RWPE1 (cell line): ENCODE results near the gene KEAP1.
"Not testable (repeated sequence)": the region's sequence is repeated elsewhere in the genome, so short reads cannot be mapped to it uniquely, and the experiment has no call there.

Source experiments
- CTCF ChIA-PET: fragments of 350-600 bp; sonication (Branson Sonifier 250); formaldehyde crosslinking; extraction: SDS; loops from one replicate; lab custom pipeline; 2021; lab: Yijun Ruan, JAX
- POLR2A ChIA-PET: fragments of 400-600 bp; formaldehyde crosslinking; extraction: SDS; loops from one replicate; lab custom pipeline; 2020; ENCODE audit warnings: antibody characterized with exemption; ENCODE audit not compliant: low non-redundant PET; lab: Yijun Ruan, JAX
- DNase-seq: peaks from one replicate; pipeline ENCODE4 v3.0.0; 2012; ENCODE audit warnings: low spot score
- H3K27ac ChIP-seq: fragments of 450-650 bp; 2 replicates; pipeline ENCODE4 v1.5.1; 2017
- CTCF ChIP-seq: fragments of 450-650 bp; conservative IDR thresholded peaks from 2 replicates; pipeline ENCODE4 v1.5.1; 2017; ENCODE audit warnings: low read depth, mild to moderate bottlenecking

Gene KEAP1

GRCh38 chr19:10503002-10503789, at the start of gene KEAP1:
TSS of gene KEAP1 (minus strand) at chr19:10503356. CDS start at chr19:10500033, 3,323 bp downstream.
- no peak for DNase-seq
- ChIA-PET CTCF (interaction anchor here (0.7 kb wide), 1 partner anchor 170 kb away, joined by 4 read pairs; no protein-coding TSS in a partner anchor), POLR2A (interaction anchor here (0.7 to 1.0 kb wide), 2 partner anchors 9 to 14 kb away, joined by 3 to 7 read pairs; partner anchors contain the start of gene S1PR5)
- H3K27ac ChIP-seq, result peak within 1 kb of the TSS; percentile 94
- no peak for TF ChIP-seq CTCF

GRCh38 chr19:10552510-10553053, 49.4 kb upstream of the KEAP1 start:
- ChIA-PET POLR2A (interaction anchor here (0.7 to 0.8 kb wide), 2 partner anchors 15 to 36 kb away, joined by 3 to 4 read pairs; no protein-coding TSS in a partner anchor), CTCF (interaction anchor here (1.4 to 1.6 kb wide), 2 partner anchors 47 to 69 kb away, joined by 9 read pairs; no protein-coding TSS in a partner anchor)
- TF ChIP-seq CTCF, result no peak
- peak overlapping the region; percentile 96 for H3K27ac ChIP-seq
- peak; percentile 73 for DNase-seq

- ChIA-PET POLR2A (interaction anchor here (0.6 to 0.8 kb wide), 3 partner anchors 14 to 57 kb away, joined by 3 to 7 read pairs (median 4); no protein-coding TSS in a partner anchor), CTCF (interaction anchor here (0.6 to 1.6 kb wide), 8 partner anchors 11 to 94 kb away, joined by 3 to 12 read pairs (median 4); no protein-coding TSS in a partner anchor)
- no peak for DNase-seq
- TF ChIP-seq CTCF, result no peak
- H3K27ac ChIP-seq, result peak overlapping the region; percentile 96
Measured at GRCh38 chr19:10551698-10552301, 48.6 kb upstream of the KEAP1 start.

GRCh38 chr19:10551006-10551405, 47.9 kb upstream of the KEAP1 start:
- POLR2A ChIA-PET, result interaction anchor here (0.5 kb wide), 1 partner anchor 16 kb away, joined by 4 read pairs; no protein-coding TSS in a partner anchor

GRCh38 chr19:10550336-10550735, 47.2 kb upstream of the KEAP1 start:
- H3K27ac ChIP-seq, result peak overlapping the region; percentile 27
- ChIA-PET CTCF (no interaction called here), POLR2A (no interaction called here)
- DNase-seq, result no peak
- no peak for TF ChIP-seq CTCF

More at GRCh38 chr19:10551006-10551405, 47.9 kb upstream of the KEAP1 start:
- CTCF ChIA-PET, result interaction anchor here (0.6 to 1.5 kb wide), 5 partner anchors 10 to 78 kb away, joined by 3 to 12 read pairs (median 3); no protein-coding TSS in a partner anchor
- not testable (repeated sequence) for DNase-seq
- peak overlapping the region; percentile 96 for H3K27ac ChIP-seq

GRCh38 chr19:10549733-10550132, 46.6 kb upstream of the KEAP1 start:
- CTCF ChIA-PET, result no interaction called here
- POLR2A ChIA-PET, result no interaction called here
- TF ChIP-seq CTCF, result no peak

More at GRCh38 chr19:10549733-10550132, 46.6 kb upstream of the KEAP1 start:
- no peak for DNase-seq
- H3K27ac ChIP-seq, result peak overlapping the region; percentile 27
